ENCODE measurements around the gene SLCO2B1. TPM values are rescaled to one million over a fixed set of nuclear protein-coding genes. Genes with fewer than 3 reads are reported as not detected.

Gene SLCO2B1
- total RNA-seq, 2 donors from 2014 or later, result 1.1 to 1.9 TPM

- H3K4me1 Mint-ChIP-seq, result peaks cover 2% of the 10 kb centered on the region
- DNase-seq, result peak; percentile 93
- Histone ChIP-seq H3K4me1 (ENCODE audit: control insufficient read depth, insufficient read depth, low read length) (no peaks in the 10 kb centered on the region), H3K27me3 (ENCODE audit: control insufficient read depth, insufficient read depth, low read length, poor library complexity, severe bottlenecking) (no peaks in the 10 kb centered on the region), H3K27ac (ENCODE audit: low read depth, low read length) (no peak overlapping the region), H3K9ac (ENCODE audit: extremely low read depth, low read length, poor library complexity, severe bottlenecking) (no peak overlapping the region), H3K9me3 (ENCODE audit: control insufficient read depth, low read length) (no peaks in the 10 kb centered on the region), H3K36me3 (ENCODE audit: control insufficient read depth, insufficient read depth, low read length) (no peaks in the 10 kb centered on the region), H3K4me3 (ENCODE audit: low read length) (no peak overlapping the region)
- peaks cover 20% of the 10 kb centered on the region for H3K27me3 Mint-ChIP-seq (ENCODE audit: insufficient read depth)
- H3K9me3 Mint-ChIP-seq, result no peaks in the 10 kb centered on the region
- 51 to 61% methylated on average over 12 to 22 of the region's 22 CpGs for WGBS, 2 experiments (ENCODE audit: insufficient coverage in 1 of 2, insufficient read length in 1 of 2)
- no peak overlapping the region for H3K4me3 Mint-ChIP-seq
- H3K36me3 Mint-ChIP-seq (ENCODE audit: low read depth), result no peaks in the 10 kb centered on the region
- TF ChIP-seq CTCF (conservative IDR thresholded peaks at IDR 0.05), result peak; percentile 97
- H3K27ac Mint-ChIP-seq, result no peak overlapping the region
Observed at GRCh38 chr11:75140269-75141138, 10.4 kb upstream of the SLCO2B1 start.

GRCh38 chr11:75141166-75141565 is 9.7 kb upstream of the SLCO2B1 start:
- no peak overlapping the region for H3K27ac Mint-ChIP-seq
- H3K4me1 ChIP-seq (ENCODE audit: control insufficient read depth, insufficient read depth, low read length), result no peaks in the 10 kb centered on the region
- H3K9ac ChIP-seq (ENCODE audit: extremely low read depth, low read length, poor library complexity, severe bottlenecking), result no peak overlapping the region
- no peak for TF ChIP-seq CTCF (conservative IDR thresholded peaks at IDR 0.05)
- H3K36me3 ChIP-seq (ENCODE audit: control insufficient read depth, insufficient read depth, low read length), result no peaks in the 10 kb centered on the region
- peaks cover 9% of the 10 kb centered on the region for H3K4me1 Mint-ChIP-seq
- WGBS, 2 experiments (ENCODE audit: insufficient coverage in 1 of 2, insufficient read length in 1 of 2), result 75% methylated on average over 4 to 6 of the region's 6 CpGs
- H3K9me3 ChIP-seq (ENCODE audit: control insufficient read depth, low read length), result no peaks in the 10 kb centered on the region
- H3K4me3 ChIP-seq (ENCODE audit: low read length), result no peak overlapping the region
- no peak overlapping the region for H3K27ac ChIP-seq (ENCODE audit: low read depth, low read length)
- no peaks in the 10 kb centered on the region for H3K36me3 Mint-ChIP-seq (ENCODE audit: low read depth)
- no peaks in the 10 kb centered on the region for H3K9me3 Mint-ChIP-seq
- H3K4me3 Mint-ChIP-seq, result no peak overlapping the region
- DNase-seq, result no peak
- H3K27me3 Mint-ChIP-seq (ENCODE audit: insufficient read depth), result peaks cover 20% of the 10 kb centered on the region
- no peaks in the 10 kb centered on the region for H3K27me3 ChIP-seq (ENCODE audit: control insufficient read depth, insufficient read depth, low read length, poor library complexity, severe bottlenecking)

- Mint-ChIP-seq H3K27me3 (ENCODE audit: insufficient read depth) (peaks cover 12% of the 10 kb centered on the region), H3K4me1 (peaks cover 24% of the 10 kb centered on the region), H3K4me3 (no peak overlapping the region), H3K27ac (no peak overlapping the region), H3K9me3 (no peaks in the 10 kb centered on the region), H3K36me3 (ENCODE audit: low read depth) (no peaks in the 10 kb centered on the region)
- Histone ChIP-seq H3K27me3 (ENCODE audit: control insufficient read depth, insufficient read depth, low read length, poor library complexity, severe bottlenecking) (no peaks in the 10 kb centered on the region), H3K27ac (ENCODE audit: low read depth, low read length) (no peak overlapping the region), H3K4me1 (ENCODE audit: control insufficient read depth, insufficient read depth, low read length) (no peaks in the 10 kb centered on the region), H3K36me3 (ENCODE audit: control insufficient read depth, insufficient read depth, low read length) (no peaks in the 10 kb centered on the region), H3K9ac (ENCODE audit: extremely low read depth, low read length, poor library complexity, severe bottlenecking) (no peak overlapping the region), H3K9me3 (ENCODE audit: control insufficient read depth, low read length) (no peaks in the 10 kb centered on the region), H3K4me3 (ENCODE audit: low read length) (no peak overlapping the region)
- 72 to 76% methylated on average over 8 to 10 of the region's 10 CpGs for WGBS, 2 experiments (ENCODE audit: insufficient coverage in 1 of 2, insufficient read length in 1 of 2)
- no peak for TF ChIP-seq CTCF (conservative IDR thresholded peaks at IDR 0.05)
- DNase-seq, result peak; percentile 83
Observed at GRCh38 chr11:75142714-75143419, 8.0 kb upstream of the SLCO2B1 start.
